Memory B cell (primary cell): ENCODE results near the gene PRKCE.
"Not testable (repeated sequence)": the region's sequence is repeated elsewhere in the genome, so short reads cannot be mapped to it uniquely, and the experiment has no call there.

Source experiments
- ATAC-seq: fragments of 150-1000 bp; cut with Tn5 transposase; 2 replicates; pipeline ENCODE4 v1.10.0; 2021; ENCODE audit warnings: low read depth, mild to moderate bottlenecking, moderate library complexity
- DNase-seq, 2 donors: peaks; one replicate each; pipeline ENCODE4 v3.0.0; 2022; ENCODE audit warnings: low spot score in 2 of 2
- H3K27ac Mint-ChIP-seq: one replicate; pipeline ENCODE4 v1.8.0; 2022; ENCODE audit warnings: mild to moderate bottlenecking, moderate library complexity, mixed read lengths
- H3K27me3 Mint-ChIP-seq: one replicate; pipeline ENCODE4 v1.8.0; 2022; ENCODE audit warnings: mixed read lengths
- H3K36me3 Mint-ChIP-seq: one replicate; pipeline ENCODE4 v1.8.0; 2022; ENCODE audit warnings: mild to moderate bottlenecking, mixed read lengths
- H3K4me1 Mint-ChIP-seq: one replicate; pipeline ENCODE4 v1.8.0; 2022; ENCODE audit warnings: mixed read lengths
- H3K4me3 Mint-ChIP-seq: one replicate; pipeline ENCODE4 v1.8.0; 2022; ENCODE audit warnings: mild to moderate bottlenecking, moderate library complexity, mixed read lengths
- H3K9me3 Mint-ChIP-seq: one replicate; pipeline ENCODE4 v1.8.0; 2022; ENCODE audit warnings: mixed read lengths

Gene PRKCE

DNA sequence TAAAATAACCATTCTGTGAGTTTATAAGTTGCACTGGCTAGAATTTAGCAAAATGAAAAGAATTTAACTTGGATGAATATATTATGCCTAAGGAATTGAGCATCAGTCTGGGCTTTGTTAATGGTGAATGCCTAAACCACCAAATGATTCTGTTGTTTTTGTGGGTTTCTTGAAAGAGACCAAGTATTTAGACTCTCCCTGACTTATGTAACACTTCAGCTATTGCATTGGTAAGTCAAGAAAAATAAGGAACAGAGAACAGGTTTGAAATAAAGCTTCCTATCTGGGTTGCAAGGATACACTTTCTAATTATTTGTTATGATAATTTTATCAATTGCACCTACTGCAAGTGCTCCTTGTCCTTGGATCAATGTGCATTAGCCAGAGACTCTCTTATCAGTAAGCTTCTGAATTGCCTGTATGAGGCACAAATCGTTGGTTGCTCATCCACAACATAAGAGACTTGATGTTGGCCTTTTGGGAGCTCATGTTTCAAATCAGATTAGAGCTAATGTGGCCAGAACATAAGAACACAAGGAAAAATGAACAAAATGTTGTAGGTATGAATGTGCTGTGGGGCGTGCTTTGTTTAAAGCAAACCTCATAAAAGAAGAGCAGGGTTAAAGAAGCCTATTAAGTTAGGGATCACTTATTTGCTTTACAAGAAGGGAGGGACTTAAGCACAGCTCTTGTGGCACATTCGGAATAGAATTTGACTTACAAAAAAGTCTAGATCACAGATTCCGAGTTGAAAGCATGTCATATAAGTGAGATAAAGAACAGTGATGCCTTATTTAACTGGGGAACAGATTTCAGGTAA is 37.2 kb downstream of the PRKCE start:
- Mint-ChIP-seq H3K4me1 (peaks cover 41% of the 10 kb centered on the region), H3K9me3 (no peaks in the 10 kb centered on the region), H3K27ac (peak overlapping the region; percentile 14), H3K4me3 (no peak overlapping the region), H3K27me3 (no peaks in the 10 kb centered on the region), H3K36me3 (no peaks in the 10 kb centered on the region)
- no peak for DNase-seq
- no peak for ATAC-seq

DNA sequence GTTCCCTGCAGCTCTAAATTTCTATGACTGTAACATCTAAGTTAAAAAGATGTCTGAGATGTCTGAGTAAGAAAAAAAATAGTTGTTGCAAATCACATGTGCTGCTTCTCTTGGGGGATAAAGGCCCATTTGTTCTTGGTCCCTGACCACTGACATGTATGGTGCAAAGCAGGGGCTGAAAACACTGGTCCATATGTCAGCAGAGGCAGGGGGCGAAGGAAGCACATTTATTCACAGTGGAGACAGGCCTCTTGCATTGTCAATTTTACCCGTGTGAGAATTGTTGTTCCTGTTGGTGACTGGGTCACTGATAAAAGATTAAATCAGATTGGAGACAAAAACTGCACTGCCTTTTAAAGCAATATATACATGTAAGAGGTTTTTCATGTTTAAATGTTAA is 38.8 kb downstream of the PRKCE start:
- no peaks in the 10 kb centered on the region for H3K9me3 Mint-ChIP-seq
- DNase-seq (no peak), ATAC-seq (peak; percentile 27)
- no peaks in the 10 kb centered on the region for H3K27me3 Mint-ChIP-seq
- peaks cover 38% of the 10 kb centered on the region for H3K4me1 Mint-ChIP-seq
- no peak overlapping the region for H3K4me3 Mint-ChIP-seq
- H3K27ac Mint-ChIP-seq: peak overlapping the region; percentile 77
- H3K36me3 Mint-ChIP-seq: no peaks in the 10 kb centered on the region

DNA sequence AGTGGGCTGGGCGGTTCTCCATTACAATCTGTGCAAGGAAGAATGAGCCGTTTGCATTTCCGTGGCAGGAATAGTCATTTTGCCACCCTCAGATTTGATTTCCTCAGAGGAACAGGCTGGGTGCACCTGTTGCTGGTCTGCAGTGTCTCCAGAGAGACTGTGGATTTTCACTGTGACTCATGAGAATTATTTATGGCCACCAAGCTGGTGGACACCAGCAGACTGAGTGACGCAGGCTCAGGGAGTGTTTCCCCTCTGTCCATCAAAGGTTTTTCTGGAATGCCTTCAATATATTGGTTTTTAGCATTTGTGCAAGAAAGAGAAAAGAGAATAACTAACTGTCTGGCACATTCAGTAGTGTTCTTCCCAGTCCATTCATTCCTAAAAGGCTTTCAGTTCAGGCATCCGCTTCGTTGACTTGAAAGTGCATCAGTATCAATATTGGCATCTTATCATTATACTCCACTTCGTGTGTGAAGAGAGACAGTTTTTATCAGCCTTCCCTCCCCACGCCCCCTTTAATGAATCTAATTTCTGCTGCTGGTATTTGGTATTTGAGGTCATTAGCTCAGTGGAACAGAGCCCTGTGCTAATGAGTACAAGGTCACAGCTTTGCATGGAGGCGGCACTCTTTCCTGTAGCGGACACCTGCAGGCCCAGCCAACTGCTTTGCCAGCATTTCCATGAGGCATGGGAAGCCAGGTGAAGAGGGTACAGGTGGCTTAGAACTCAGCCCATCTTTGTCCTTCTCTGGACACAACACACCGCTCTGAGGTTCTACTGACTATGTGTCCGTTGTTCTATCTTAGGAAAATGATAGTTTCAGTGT is 39.9 kb downstream of the PRKCE start:
- ATAC-seq: no peak
- H3K9me3 Mint-ChIP-seq: no peaks in the 10 kb centered on the region
- no peak overlapping the region for H3K27ac Mint-ChIP-seq
- no peak overlapping the region for H3K4me3 Mint-ChIP-seq
- no peaks in the 10 kb centered on the region for H3K27me3 Mint-ChIP-seq
- H3K4me1 Mint-ChIP-seq: peaks cover 38% of the 10 kb centered on the region
- DNase-seq: no peak
- no peaks in the 10 kb centered on the region for H3K36me3 Mint-ChIP-seq

DNA sequence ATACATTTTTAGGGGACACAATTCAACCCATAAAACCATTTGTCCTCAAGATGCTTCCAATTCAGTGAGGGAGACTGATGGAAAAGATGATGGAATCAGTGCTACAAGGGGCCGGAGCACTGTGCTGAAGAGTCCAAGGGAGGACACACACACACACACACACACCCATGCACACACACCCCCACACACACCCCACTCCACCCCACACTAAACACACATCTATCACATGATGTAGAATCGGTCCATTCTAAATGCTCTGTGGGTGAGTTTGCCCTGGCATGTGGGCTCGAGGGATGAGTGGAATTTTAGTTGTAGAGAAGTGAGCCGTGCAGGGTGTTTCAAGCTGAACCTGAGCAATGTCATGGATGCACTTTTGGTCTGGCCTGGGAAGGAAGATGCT is 41.1 kb downstream of the PRKCE start:
- Mint-ChIP-seq H3K4me3 (no peak overlapping the region), H3K36me3 (no peaks in the 10 kb centered on the region), H3K9me3 (no peaks in the 10 kb centered on the region), H3K27me3 (no peaks in the 10 kb centered on the region), H3K27ac (no peak overlapping the region), H3K4me1 (peaks cover 36% of the 10 kb centered on the region)
- ATAC-seq: no peak
- no peak for DNase-seq

DNA sequence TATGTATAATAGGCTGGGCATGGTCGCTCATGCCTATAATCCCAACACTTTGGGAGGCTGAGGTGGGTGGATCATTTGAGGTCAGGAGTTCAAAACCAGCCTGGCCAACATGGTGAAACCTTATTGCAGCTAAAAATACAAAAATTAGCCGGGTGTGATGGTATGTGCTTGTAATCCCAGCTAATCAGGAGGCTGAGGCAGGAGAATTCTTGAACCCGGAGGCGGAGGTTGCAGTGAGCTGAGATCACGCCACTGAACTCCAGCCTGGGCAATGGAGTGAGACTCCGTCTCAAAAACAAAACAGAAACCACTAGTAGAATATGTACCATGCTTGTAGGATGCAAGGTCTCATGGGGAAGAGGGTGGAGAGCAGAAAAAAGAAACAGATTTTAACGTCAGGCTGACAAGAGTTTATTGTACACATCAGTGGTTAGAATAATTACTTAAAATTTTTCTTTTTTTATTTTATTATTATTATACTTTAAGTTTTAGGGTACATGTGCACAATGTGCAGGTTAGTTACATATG is 44.1 kb downstream of the PRKCE start:
- not testable (repeated sequence) for H3K27me3 Mint-ChIP-seq, H3K36me3 Mint-ChIP-seq, H3K27ac Mint-ChIP-seq, H3K9me3 Mint-ChIP-seq
- ATAC-seq (peak; percentile 82), DNase-seq (peak in 1 of 2 donors; percentile 18)
- H3K4me3 Mint-ChIP-seq: peak overlapping the region; percentile 69
- peaks cover 41% of the 10 kb centered on the region for H3K4me1 Mint-ChIP-seq

DNA sequence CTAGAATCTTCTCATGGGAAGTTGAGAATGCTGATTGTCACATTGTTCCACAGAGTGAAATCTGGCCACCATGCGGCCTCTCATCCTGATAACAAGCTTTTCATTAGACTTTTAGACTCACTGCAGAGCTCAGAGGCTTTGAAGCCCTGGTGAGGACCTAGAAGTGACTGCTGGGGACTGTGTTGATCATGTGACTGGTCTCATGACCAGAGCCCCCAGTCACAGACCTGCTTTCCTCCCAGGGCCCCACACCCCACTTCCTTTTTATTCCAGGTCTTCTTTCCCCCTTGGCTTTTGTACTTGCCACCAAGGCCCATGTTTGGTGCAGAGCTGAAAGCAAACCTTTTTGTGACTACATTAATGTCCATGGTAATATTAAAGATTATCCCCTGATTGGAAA is 45.2 kb downstream of the PRKCE start:
- peaks cover 39% of the 10 kb centered on the region for H3K4me1 Mint-ChIP-seq
- H3K27me3 Mint-ChIP-seq: no peaks in the 10 kb centered on the region
- DNase-seq (no peak), ATAC-seq (no peak)
- peaks cover 9% of the 10 kb centered on the region for H3K36me3 Mint-ChIP-seq
- no peak overlapping the region for H3K4me3 Mint-ChIP-seq
- no peaks in the 10 kb centered on the region for H3K9me3 Mint-ChIP-seq
- H3K27ac Mint-ChIP-seq: no peak overlapping the region

DNA sequence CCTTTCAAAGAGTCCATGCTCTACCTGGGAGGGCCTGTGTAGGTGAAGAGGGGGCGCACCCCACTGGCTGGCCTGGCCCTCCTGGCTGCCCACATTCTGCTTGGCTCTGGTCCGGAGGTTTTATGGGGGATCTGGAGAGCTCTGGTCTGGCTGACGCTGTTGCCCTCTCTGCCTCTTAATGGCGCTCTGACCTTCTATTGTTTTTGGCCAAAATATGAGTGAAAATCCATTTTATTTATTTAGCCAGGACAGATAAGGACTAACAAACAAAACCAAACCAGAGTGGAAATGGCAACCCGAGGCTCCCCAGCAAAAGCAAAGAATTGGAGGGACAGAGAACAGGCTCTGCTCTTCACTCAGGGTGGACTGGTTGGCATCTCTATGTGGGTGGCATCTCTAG is 45.7 kb downstream of the PRKCE start:
- Mint-ChIP-seq H3K27ac (no peak overlapping the region), H3K9me3 (no peaks in the 10 kb centered on the region), H3K4me3 (no peak overlapping the region), H3K36me3 (peaks cover 11% of the 10 kb centered on the region), H3K4me1 (peaks cover 42% of the 10 kb centered on the region), H3K27me3 (no peaks in the 10 kb centered on the region)
- DNase-seq (no peak), ATAC-seq (no peak)

DNA sequence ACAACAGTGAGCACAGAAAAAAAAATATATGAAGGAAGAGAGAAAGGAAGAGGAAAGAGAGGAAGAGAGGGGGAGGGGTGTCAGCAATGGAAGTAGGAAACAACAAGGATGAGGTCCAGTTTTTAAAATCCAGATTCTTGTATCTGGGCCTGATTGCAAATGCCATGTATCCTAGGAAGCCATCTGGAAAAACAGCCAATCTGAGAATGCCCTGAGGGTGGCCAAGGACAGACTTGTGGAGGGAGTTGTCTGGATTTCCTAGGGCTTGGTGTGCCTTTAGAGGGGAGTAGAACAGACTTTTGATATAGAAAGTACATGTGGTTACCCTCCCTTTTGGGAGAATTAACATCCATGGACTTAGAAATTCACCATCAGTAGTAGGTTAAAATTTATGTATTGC is 47.1 kb downstream of the PRKCE start:
- no peaks in the 10 kb centered on the region for H3K9me3 Mint-ChIP-seq
- H3K4me1 Mint-ChIP-seq: peaks cover 41% of the 10 kb centered on the region
- peak overlapping the region; percentile 19 for H3K27ac Mint-ChIP-seq
- H3K27me3 Mint-ChIP-seq: no peaks in the 10 kb centered on the region
- no peak overlapping the region for H3K4me3 Mint-ChIP-seq
- ATAC-seq (no peak), DNase-seq (no peak)
- H3K36me3 Mint-ChIP-seq: peaks cover 12% of the 10 kb centered on the region

DNA sequence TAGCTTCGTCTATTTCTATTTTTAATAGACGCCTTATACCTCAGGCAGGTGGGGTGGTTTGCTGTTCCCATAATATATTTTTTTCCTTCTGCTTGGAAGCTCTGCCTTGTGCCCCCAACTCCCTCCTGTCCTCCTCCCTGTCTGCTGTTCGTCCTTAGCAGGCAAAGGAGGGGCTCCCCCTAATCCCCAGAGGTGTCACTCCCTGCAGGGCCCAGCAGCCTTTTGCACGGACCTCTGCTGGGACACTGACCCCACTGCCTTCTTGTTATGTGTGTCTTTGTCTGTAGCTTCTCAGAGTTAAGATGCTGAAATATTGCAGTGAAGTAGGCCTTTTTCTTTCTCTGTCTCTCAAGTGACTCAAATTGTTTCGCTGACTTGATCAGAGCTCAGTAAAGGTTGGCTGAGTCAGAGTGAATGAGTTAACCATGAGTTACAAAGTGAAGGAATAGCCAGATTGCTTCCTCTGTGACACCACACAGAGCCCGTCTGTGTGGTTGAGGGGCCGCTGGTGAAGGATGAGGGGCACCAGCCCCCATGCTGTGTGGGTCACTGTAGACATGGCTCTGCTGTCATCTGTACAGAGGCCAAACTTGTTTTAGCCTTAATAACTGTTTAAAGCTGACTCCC is 47.7 kb downstream of the PRKCE start:
- H3K36me3 Mint-ChIP-seq: peaks cover 12% of the 10 kb centered on the region
- H3K27me3 Mint-ChIP-seq: no peaks in the 10 kb centered on the region
- H3K4me1 Mint-ChIP-seq: peaks cover 41% of the 10 kb centered on the region
- DNase-seq (no peak), ATAC-seq (no peak)
- no peaks in the 10 kb centered on the region for H3K9me3 Mint-ChIP-seq
- peak overlapping the region; percentile 82 for H3K27ac Mint-ChIP-seq
- peak overlapping the region; percentile 18 for H3K4me3 Mint-ChIP-seq

DNA sequence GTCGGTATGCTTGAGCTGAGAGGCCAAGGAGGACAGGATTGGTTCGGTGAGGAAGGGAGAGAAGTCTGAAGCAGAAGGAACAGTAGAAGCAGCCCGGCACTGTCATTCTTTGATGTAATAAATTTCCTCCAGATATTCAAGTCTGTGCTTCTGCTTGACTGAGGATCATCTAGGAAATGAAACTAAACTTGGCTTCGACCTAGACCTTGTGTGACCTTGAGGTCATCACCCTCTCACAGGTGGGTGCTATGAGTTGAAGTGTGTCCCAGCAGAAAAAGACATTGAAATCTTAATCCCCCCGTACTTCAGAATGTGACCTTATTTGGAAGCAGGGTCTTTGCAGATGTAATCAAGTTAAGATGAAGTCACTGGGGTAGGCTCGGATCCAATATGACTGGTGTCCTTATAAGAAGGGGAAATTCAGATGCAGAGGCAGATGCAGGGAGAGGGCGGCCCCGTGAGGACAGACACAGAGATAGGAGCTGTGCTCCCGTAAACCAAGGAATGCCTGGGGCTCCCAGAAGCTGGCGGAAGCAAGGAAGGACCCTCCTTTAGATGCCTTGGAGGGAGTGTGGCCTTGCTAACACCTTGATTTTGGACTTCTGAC is 49.0 kb downstream of the PRKCE start:
- Mint-ChIP-seq H3K27me3 (no peaks in the 10 kb centered on the region), H3K9me3 (no peaks in the 10 kb centered on the region), H3K27ac (peak overlapping the region; percentile 82), H3K4me1 (peaks cover 44% of the 10 kb centered on the region), H3K4me3 (peak overlapping the region; percentile 35), H3K36me3 (peaks cover 12% of the 10 kb centered on the region)
- ATAC-seq (peak; percentile 73), DNase-seq (no peak)

DNA sequence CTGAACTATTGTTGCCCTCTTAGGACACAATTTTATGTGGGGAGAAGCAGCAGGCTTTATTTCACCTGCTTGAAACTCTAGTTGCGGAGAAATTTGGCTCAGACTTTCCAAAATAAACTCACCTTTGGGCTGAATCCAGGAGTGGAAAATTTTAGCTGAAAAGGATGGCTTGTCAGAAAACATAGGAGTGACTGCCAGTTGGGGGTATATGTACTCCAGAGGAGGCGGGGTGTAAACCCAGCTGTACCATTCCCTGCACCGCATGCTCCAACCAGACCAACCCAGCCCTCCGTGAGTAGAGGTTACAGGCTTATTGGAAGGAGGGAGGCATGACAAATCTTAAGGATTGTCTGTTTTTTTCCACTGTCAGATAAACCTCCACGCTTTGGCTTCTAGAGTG is 53.8 kb downstream of the PRKCE start:
- H3K36me3 Mint-ChIP-seq: peaks cover 30% of the 10 kb centered on the region
- no peak for ATAC-seq
- no peak for DNase-seq
- peaks cover 20% of the 10 kb centered on the region for H3K4me1 Mint-ChIP-seq
- H3K27ac Mint-ChIP-seq: peak overlapping the region; percentile 77
- H3K27me3 Mint-ChIP-seq: no peaks in the 10 kb centered on the region
- no peaks in the 10 kb centered on the region for H3K9me3 Mint-ChIP-seq
- H3K4me3 Mint-ChIP-seq: no peak overlapping the region

DNA sequence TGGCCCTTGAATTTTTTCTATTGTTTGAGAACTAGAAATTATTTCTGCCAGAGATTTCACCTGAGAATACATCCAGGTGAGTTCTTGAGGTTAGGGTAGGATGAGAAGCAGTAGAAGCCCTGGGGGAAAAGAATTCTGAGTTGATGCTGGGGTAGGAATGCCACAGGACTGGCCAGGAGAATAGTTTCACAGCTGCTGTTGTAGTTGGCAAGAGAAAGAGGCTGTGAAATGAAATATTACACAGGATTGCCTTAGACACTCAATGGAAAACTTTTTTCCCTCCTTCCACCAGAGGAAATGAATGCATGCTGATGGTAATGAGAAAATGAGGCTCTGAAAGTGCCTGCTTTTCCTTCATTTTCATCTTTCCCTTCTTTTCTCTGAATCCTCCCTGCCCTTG is 54.6 kb downstream of the PRKCE start:
- H3K27ac Mint-ChIP-seq: peak overlapping the region; percentile 45
- DNase-seq (no peak), ATAC-seq (no peak)
- H3K9me3 Mint-ChIP-seq: no peaks in the 10 kb centered on the region
- H3K4me1 Mint-ChIP-seq: peaks cover 13% of the 10 kb centered on the region
- H3K4me3 Mint-ChIP-seq: no peak overlapping the region
- H3K36me3 Mint-ChIP-seq: peaks cover 26% of the 10 kb centered on the region
- no peaks in the 10 kb centered on the region for H3K27me3 Mint-ChIP-seq

DNA sequence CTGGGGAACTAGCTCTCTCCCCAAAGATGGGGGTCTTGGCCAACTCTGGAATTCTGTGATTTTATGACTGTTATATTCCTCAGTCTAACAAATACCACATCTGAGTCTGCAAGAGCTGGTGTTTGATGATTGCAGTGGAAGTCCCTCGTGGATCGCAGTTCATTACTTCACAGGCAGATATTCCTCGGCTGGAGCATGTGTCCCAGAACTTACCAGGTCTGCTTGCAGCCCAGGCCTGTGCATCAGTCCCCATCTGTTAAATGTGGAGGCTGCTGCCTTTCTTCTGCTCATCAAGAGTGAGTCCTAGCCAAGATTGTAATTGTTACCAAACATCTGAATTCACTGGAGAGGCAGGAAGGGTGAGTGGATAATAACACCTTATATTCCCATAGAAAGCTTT is 55.5 kb downstream of the PRKCE start:
- no peak for ATAC-seq
- Mint-ChIP-seq H3K9me3 (no peaks in the 10 kb centered on the region), H3K4me3 (no peak overlapping the region)

DNA sequence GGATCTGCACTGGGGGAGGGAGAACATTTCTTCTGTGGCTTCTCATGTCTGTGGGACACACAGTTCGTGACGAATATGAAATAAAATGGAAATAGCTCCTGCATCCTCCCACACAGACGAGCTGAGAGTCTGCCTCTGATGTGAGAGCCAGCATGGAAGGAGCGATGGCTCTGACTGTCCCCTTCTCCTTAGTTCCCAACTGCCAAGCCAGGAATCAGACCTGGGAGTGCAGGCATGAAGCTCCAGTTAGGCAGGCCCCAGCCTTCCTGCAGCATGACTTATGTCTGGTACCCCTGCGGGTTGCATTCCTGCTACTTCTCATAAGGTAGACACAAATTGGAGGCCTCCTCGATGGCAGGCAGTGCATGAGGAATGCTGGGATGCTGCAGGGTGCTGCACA is 56.2 kb downstream of the PRKCE start:
- Mint-ChIP-seq H3K36me3 (peaks cover 21% of the 10 kb centered on the region), H3K9me3 (no peaks in the 10 kb centered on the region), H3K4me1 (peaks cover 10% of the 10 kb centered on the region), H3K27me3 (no peaks in the 10 kb centered on the region), H3K4me3 (no peak overlapping the region), H3K27ac (no peak overlapping the region)
- ATAC-seq (no peak), DNase-seq (no peak)

More for the DNA sequence above, 55.5 kb downstream of the PRKCE start:
- H3K36me3 Mint-ChIP-seq: peaks cover 20% of the 10 kb centered on the region
- peaks cover 8% of the 10 kb centered on the region for H3K4me1 Mint-ChIP-seq
- no peak for DNase-seq
- H3K27me3 Mint-ChIP-seq: no peaks in the 10 kb centered on the region
- H3K27ac Mint-ChIP-seq: no peak overlapping the region
